ENCODE measurements around the gene CNOT1. TPM values are rescaled to one million over a fixed set of nuclear protein-coding genes. Genes with fewer than 3 reads are reported as not detected.

Gene CNOT1
- total RNA-seq, 2 experiments from 2014 or later, result 164 to 184 TPM

DNA sequence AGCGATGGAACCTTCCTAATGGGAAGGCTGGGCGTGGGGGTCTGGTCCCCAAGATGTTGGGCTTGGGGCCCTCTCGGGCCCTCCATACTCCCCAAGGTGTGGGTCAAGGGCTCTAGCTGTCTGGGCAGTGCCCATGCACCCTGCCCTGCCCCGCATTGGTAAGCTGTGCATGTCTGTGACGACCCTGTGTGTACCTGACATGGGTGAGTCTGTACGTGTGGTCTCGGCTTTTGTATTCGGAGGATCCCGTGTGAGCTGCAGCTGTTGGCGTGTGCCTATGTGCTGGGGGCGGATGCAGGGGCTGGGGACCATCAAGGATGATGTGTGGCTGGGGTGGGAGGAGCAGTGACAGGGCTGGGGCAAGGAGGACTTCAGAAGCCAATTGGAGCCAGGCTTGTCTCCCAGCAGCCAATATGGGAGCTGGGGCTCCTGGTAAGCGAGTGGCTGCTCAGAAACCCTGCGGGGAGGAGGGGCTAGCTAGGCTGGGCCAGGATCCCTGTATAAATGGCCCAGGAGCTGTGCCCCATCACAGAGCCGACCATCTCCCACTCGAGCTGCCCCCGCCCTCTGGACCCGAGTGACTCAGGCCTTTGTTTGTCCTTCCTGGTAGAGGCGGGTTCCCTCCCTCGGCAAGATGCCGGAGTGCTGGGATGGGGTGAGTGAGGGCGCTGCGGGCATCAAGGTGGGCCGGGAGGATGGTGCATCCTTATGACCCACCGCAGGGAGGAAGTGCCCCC is 129.8 kb downstream of the CNOT1 start, which contains the start of gene NDRG4:
TSS of gene NDRG4 (plus strand) at position 529 of the 737 bp plus-strand sequence. CDS start at position 635, 106 bp downstream.
- ATAC-seq (ENCODE audit: poor library complexity) (peak; percentile 67), DNase-seq (peak in 8 of 14 experiments; percentile 16 to 74 (median 43))
- H3K36me3 ChIP-seq (ENCODE audit: insufficient read depth, low read length), result no peaks in the 10 kb centered on the region
- peaks cover 0 to 10% of the 10 kb centered on the region in 2 experiments for H3K9me3 ChIP-seq (ENCODE audit: control insufficient read depth in 1 of 2, insufficient read depth in 1 of 2, low read length in 2 of 2)
- CTCF ChIA-PET, result interaction anchor here (1.9 kb wide), 1 partner anchor 13 kb away, joined by 8 read pairs; no protein-coding TSS in a partner anchor
- no peak within 1 kb of the TSS for H3K27ac ChIP-seq (ENCODE audit: low read depth in 1 of 2, low read length in 2 of 2)
- TF ChIP-seq, protein P1, sequence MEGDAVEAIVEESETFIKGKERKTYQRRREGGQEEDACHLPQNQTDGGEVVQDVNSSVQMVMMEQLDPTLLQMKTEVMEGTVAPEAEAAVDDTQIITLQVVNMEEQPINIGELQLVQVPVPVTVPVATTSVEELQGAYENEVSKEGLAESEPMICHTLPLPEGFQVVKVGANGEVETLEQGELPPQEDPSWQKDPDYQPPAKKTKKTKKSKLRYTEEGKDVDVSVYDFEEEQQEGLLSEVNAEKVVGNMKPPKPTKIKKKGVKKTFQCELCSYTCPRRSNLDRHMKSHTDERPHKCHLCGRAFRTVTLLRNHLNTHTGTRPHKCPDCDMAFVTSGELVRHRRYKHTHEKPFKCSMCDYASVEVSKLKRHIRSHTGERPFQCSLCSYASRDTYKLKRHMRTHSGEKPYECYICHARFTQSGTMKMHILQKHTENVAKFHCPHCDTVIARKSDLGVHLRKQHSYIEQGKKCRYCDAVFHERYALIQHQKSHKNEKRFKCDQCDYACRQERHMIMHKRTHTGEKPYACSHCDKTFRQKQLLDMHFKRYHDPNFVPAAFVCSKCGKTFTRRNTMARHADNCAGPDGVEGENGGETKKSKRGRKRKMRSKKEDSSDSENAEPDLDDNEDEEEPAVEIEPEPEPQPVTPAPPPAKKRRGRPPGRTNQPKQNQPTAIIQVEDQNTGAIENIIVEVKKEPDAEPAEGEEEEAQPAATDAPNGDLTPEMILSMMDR (IDR thresholded peaks at IDR 0.05), result no peak
- POLR2A ChIA-PET, result interaction anchor here (0.6 kb wide), 1 partner anchor 235 kb away, joined by 4 read pairs; no protein-coding TSS in a partner anchor
- intact Hi-C loops (cut with DNase I, micrococcal nuclease), result no loop called here
- peaks cover 0 to 8% of the 10 kb centered on the region in 2 experiments for H3K27me3 ChIP-seq (ENCODE audit: control insufficient read depth in 1 of 2, insufficient read depth in 2 of 2, low read length in 2 of 2)
- Mint-ChIP-seq H3K27ac (peak within 1 kb of the TSS; percentile 72), H3K9me3 (no peaks in the 10 kb centered on the region), H3K4me1 (ENCODE audit: low read depth) (peaks cover 17% of the 10 kb centered on the region), H3K27me3 (peaks cover 9% of the 10 kb centered on the region), H3K4me3 (peak within 1 kb of the TSS; percentile 85), H3K36me3 (ENCODE audit: low read depth) (no peaks in the 10 kb centered on the region)
- peaks cover 33% of the 10 kb centered on the region for H3K4me1 ChIP-seq (ENCODE audit: insufficient read depth, low read length)
- H3K4me3 ChIP-seq (ENCODE audit: low read length), result peak within 1 kb of the TSS; percentile 69

- intact Hi-C loops (cut with DNase I, micrococcal nuclease), result no loop called here
- DNase-seq (peak in 2 of 14 experiments; percentile 19 to 24), ATAC-seq (ENCODE audit: poor library complexity) (no peak)
- H3K4me1 Mint-ChIP-seq (ENCODE audit: low read depth), result peaks cover 17% of the 10 kb centered on the region
- peaks cover 33% of the 10 kb centered on the region for H3K4me1 ChIP-seq (ENCODE audit: insufficient read depth, low read length)
- H3K9me3 ChIP-seq (ENCODE audit: control insufficient read depth in 1 of 2, insufficient read depth in 1 of 2, low read length in 2 of 2), result peaks cover 0 to 10% of the 10 kb centered on the region in 2 experiments
- H3K9me3 Mint-ChIP-seq, result no peaks in the 10 kb centered on the region
- no peak overlapping the region for H3K4me3 ChIP-seq (ENCODE audit: low read length)
- no peaks in the 10 kb centered on the region for H3K36me3 ChIP-seq (ENCODE audit: insufficient read depth, low read length)
- H3K27me3 Mint-ChIP-seq, result peaks cover 9% of the 10 kb centered on the region
- POLR2A ChIA-PET, result no interaction called here
- no peak overlapping the region for H3K27ac Mint-ChIP-seq
- peak overlapping the region; percentile 12 for H3K4me3 Mint-ChIP-seq
- H3K36me3 Mint-ChIP-seq (ENCODE audit: low read depth), result no peaks in the 10 kb centered on the region
- H3K27ac ChIP-seq (ENCODE audit: low read depth in 1 of 2, low read length in 2 of 2), result no peak overlapping the region
- TF ChIP-seq, protein P1 (IDR thresholded peaks at IDR 0.05), result no peak
- H3K27me3 ChIP-seq (ENCODE audit: control insufficient read depth in 1 of 2, insufficient read depth in 2 of 2, low read length in 2 of 2), result peaks cover 0 to 8% of the 10 kb centered on the region in 2 experiments
- CTCF ChIA-PET, result no interaction called here
Observed at GRCh38 chr16:58499092-58499511, 130.5 kb downstream of the CNOT1 start.

DNA sequence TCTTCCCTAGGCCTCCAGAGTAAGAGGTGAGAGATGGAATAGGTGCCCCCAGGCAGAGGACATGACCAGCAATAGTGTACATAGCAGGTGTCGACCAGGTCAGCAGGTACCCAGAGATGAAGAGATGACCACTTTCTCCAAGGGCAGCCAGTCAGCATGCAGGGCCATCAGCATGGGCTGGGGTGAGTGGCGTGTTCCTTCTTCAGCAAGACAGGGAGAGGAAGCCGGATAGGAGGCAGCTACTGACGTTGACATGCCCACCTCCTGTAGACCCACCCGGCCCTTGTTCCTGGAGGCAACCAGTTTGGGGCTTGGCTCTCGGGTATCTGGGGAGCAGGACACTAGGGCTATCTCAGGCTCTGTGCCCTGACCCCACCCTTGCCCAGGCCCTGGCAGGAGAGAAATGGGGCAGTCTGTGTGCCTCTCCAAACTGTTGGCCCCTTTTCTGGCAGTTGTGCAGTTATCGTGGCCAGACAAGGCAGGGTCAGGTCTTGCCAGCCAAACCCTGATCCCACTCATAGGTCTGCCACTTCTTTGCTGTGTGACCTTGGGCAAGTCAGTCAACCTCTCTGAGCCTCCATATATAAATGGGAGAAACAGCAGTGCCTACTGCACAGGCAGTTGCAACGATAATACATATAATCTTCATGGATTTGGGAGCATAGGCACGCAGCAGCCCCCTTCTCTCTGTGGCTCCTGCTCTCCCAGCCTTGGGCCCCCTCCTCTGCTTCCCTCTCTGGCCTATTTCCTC is 131.1 kb downstream of the CNOT1 start:
- ChIA-PET CTCF (no interaction called here), POLR2A (no interaction called here)
- Histone ChIP-seq H3K4me3 (ENCODE audit: low read length) (no peak overlapping the region), H3K27me3 (ENCODE audit: control insufficient read depth in 1 of 2, insufficient read depth in 2 of 2, low read length in 2 of 2) (peaks cover 0 to 8% of the 10 kb centered on the region in 2 experiments), H3K36me3 (ENCODE audit: insufficient read depth, low read length) (no peaks in the 10 kb centered on the region), H3K4me1 (ENCODE audit: insufficient read depth, low read length) (peaks cover 33% of the 10 kb centered on the region), H3K27ac (ENCODE audit: low read depth in 1 of 2, low read length in 2 of 2) (no peak overlapping the region), H3K9me3 (ENCODE audit: control insufficient read depth in 1 of 2, insufficient read depth in 1 of 2, low read length in 2 of 2) (peaks cover 0 to 10% of the 10 kb centered on the region in 2 experiments)
- ATAC-seq (ENCODE audit: poor library complexity), result no peak
- no peaks in the 10 kb centered on the region for H3K9me3 Mint-ChIP-seq
- TF ChIP-seq, protein P1 (IDR thresholded peaks at IDR 0.05), result no peak
- H3K27ac Mint-ChIP-seq, result no peak overlapping the region
- H3K4me3 Mint-ChIP-seq, result peak overlapping the region; percentile 12
- H3K4me1 Mint-ChIP-seq (ENCODE audit: low read depth), result peaks cover 17% of the 10 kb centered on the region
- peak in 2 of 14 experiments; percentile 14 to 20 for DNase-seq
- H3K27me3 Mint-ChIP-seq, result peaks cover 9% of the 10 kb centered on the region
- no peaks in the 10 kb centered on the region for H3K36me3 Mint-ChIP-seq (ENCODE audit: low read depth)
- intact Hi-C loops (cut with DNase I, micrococcal nuclease), result no loop called here

Data from CD4-positive, alpha-beta T cell (primary cell).